GM12872 (cell line): ENCODE data around the gene MORC1.

Experiments used
- TF ChIP-seq, protein P1 (sequence below): IDR thresholded peaks from 3 replicates; pipeline ENCODE4 v1.5.1; 2011; ENCODE audit warnings: low read depth, mild to moderate bottlenecking, low read length, moderate library complexity; ENCODE audit not compliant: insufficient read depth

The MORC1 gene

DNA sequence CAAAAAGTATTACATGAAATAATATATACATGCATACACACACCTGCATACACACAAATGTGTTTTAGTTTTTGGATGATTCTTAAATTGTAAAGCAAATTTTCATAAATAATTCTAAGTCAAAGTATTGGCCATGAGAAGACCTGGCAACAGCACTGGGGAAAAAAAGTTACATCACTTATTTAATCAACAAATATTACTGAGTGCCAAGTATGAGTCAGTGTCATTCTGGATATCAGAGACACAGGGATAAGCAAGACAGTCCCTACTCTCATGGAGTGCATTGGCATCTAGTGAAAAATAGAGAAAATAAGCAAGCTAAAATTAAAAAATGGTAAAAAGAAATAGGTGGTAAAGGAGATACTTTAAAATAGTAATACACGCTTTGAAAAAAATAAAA lies 134.9 kb downstream of the MORC1 start:
- TF ChIP-seq, protein P1, sequence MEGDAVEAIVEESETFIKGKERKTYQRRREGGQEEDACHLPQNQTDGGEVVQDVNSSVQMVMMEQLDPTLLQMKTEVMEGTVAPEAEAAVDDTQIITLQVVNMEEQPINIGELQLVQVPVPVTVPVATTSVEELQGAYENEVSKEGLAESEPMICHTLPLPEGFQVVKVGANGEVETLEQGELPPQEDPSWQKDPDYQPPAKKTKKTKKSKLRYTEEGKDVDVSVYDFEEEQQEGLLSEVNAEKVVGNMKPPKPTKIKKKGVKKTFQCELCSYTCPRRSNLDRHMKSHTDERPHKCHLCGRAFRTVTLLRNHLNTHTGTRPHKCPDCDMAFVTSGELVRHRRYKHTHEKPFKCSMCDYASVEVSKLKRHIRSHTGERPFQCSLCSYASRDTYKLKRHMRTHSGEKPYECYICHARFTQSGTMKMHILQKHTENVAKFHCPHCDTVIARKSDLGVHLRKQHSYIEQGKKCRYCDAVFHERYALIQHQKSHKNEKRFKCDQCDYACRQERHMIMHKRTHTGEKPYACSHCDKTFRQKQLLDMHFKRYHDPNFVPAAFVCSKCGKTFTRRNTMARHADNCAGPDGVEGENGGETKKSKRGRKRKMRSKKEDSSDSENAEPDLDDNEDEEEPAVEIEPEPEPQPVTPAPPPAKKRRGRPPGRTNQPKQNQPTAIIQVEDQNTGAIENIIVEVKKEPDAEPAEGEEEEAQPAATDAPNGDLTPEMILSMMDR = no peak

- TF ChIP-seq, protein P1 = no peak
Measured at GRCh38 chr3:108976058-108976457, 141.9 kb downstream of the MORC1 start.

DNA sequence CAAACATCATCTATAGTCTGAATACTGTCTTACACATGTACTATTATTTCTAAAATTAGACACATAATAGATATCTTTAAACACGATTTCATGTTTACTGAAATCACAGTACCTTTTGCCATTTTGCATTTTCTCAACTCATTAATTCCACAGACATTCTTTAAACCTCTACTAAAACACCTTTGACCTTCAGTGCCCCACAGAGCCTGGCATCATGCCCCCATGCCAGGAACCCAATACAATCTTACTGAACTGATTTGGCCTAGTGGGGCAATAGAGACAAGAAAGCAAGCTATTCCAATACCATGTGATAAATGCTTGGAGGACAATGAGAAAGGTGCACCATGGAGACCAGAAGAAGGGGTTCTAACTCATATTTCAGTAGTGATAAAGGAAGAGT lies 144.9 kb downstream of the MORC1 start:
- TF ChIP-seq, protein P1 = no peak

GRCh38 chr3:108972482-108972881 lies 145.5 kb downstream of the MORC1 start:
- TF ChIP-seq, protein P1 = no peak

DNA sequence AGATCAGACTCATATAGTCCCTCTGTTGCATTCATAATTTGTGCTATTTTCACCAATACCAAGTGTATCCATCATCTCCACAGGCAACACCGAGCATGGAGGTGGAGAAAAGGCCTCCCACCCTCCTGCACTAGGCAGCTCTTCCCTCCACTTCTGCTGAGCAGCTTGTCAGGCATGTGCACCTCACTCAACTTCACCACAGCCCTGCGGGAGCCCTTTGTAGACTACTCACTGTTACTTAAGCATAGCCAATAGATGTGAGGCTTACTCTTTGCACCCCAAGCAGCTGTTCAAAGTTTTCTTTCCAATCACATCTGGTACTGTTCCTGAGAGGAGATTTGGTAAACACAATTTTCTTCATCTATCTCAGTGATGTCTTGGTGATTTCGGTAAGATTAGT lies 147.4 kb downstream of the MORC1 start:
- TF ChIP-seq, protein P1 = no peak

GRCh38 chr3:108966773-108967172 lies 151.2 kb downstream of the MORC1 start:
- TF ChIP-seq, protein P1 = no peak

DNA sequence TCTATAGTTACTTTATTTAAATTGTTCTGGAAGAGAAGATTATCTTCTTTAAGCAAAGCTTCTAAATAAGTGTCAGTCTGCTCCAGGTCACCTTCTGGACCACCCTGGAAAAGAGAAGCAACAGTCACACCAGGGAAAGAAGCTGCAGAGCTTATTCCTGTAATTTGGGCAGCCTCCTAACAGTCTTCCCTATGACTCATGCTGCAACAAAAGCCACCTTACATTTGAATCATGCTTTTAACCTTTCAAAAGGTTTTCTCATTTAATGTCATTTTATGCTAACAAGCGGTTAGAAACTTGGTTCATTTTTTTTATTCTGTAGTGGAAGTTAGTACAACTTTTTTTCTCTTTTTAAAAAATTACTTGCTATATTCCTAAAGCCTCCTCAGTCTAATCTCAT lies 158.9 kb downstream of the MORC1 start:
- TF ChIP-seq, protein P1 = no peak

GRCh38 chr3:108953700-108954099 lies 164.2 kb downstream of the MORC1 start, which contains the start of gene GUCA1C:
Gene GUCA1C, minus strand, starts transcription at chr3:108953879. Its CDS starts 117 bp downstream, at chr3:108953762.
- TF ChIP-seq, protein P1 = no peak
